H1 (cell line): ENCODE results near the gene SYT14. TPM values are rescaled to one million over a fixed set of nuclear protein-coding genes. Genes with fewer than 3 reads are reported as not detected.

Source experiments
- CTCF ChIA-PET: fragments of 300-600 bp; sonication (Branson Sonifier 250); formaldehyde crosslinking; loops from one replicate; lab custom pipeline; 2021; ENCODE audit not compliant: partially characterized antibody; lab: Charles Lee
- POLR2A ChIA-PET: fragments of 300-600 bp; sonication (Branson Sonifier 250); formaldehyde crosslinking; loops from one replicate; lab custom pipeline; 2021; ENCODE audit warnings: inconsistent platforms; ENCODE audit not compliant: partially characterized antibody; lab: Charles Lee
- DNase-seq, 2 experiments: peaks; one replicate each; pipeline versions ENCODE4 v3.0.0 to v3.0.0-alpha.2; 2010 to 2022; ENCODE audit warnings: low spot score in 2 of 2, low read depth in 1 of 2, mixed read lengths in 1 of 2
- FAIRE-seq: peaks from 2 replicates; lab custom pipeline; 2011; peaks lifted over from hg19 to GRCh38; lab: Jason Lieb, UNC
- H2AFZ ChIP-seq: 2 replicates; pipeline ENCODE4 v1.8.1; 2012; ENCODE audit warnings: low read length, inconsistent platforms
- H2AK5ac ChIP-seq: 2 replicates; pipeline ENCODE4 v1.6.1; 2013; ENCODE audit warnings: low read depth, low read length
- H2BK120ac ChIP-seq: replicated peaks from 2 replicates; pipeline ENCODE3; 2013; ENCODE audit warnings: low read depth, low read length, inconsistent platforms
- H2BK12ac ChIP-seq: 2 replicates; pipeline ENCODE4 v1.6.1; 2013; ENCODE audit warnings: low read depth, low read length
- H2BK15ac ChIP-seq: 2 replicates; pipeline ENCODE4 v1.6.1; 2013; ENCODE audit warnings: low read length
- H2BK20ac ChIP-seq: 2 replicates; pipeline ENCODE4 v1.6.1; 2013; ENCODE audit warnings: low read length
- H2BK5ac ChIP-seq: 2 replicates; pipeline ENCODE4 v1.6.1; 2013; ENCODE audit warnings: low read depth, low read length
- H3K14ac ChIP-seq: 2 replicates; pipeline ENCODE4 v1.6.1; 2013; ENCODE audit warnings: inconsistent platforms; ENCODE audit not compliant: insufficient read length
- H3K18ac ChIP-seq: 2 replicates; pipeline ENCODE4 v1.6.1; 2013; ENCODE audit warnings: low read length; ENCODE audit errors: extremely low read depth
- H3K23ac ChIP-seq: 2 replicates; pipeline ENCODE4 v1.6.1; 2013; ENCODE audit warnings: inconsistent platforms; ENCODE audit not compliant: insufficient read length
- H3K23me2 ChIP-seq: 2 replicates; pipeline ENCODE4 v1.6.1; 2013; ENCODE audit warnings: low read depth, low read length
- H3K27ac ChIP-seq: 2 replicates; pipeline ENCODE4 v1.6.1; 2011; ENCODE audit warnings: low read depth, low read length, inconsistent platforms
- H3K27me3 ChIP-seq, 4 experiments: replicated peaks in 1 of 4; 1 replicate in 1 of 4; 2 replicates in 3 of 4; pipeline versions ENCODE4 v1.6.1 to v1.8.1; 2011 to 2013; ENCODE audit warnings: low read length in 3 of 4, mild to moderate bottlenecking in 3 of 4, inconsistent platforms in 2 of 4, mixed read lengths in 2 of 4, moderate library complexity in 1 of 4; ENCODE audit not compliant: control insufficient read depth in 3 of 4, insufficient read depth in 3 of 4; ENCODE audit errors: extremely low read depth in 1 of 4
- H3K36me3 ChIP-seq, 4 experiments: 2 replicates each; pipeline versions ENCODE4 v1.6.1 to v1.8.1; 2011 to 2013; ENCODE audit warnings: mild to moderate bottlenecking in 4 of 4, low read length in 3 of 4, moderate library complexity in 2 of 4, control low read depth in 1 of 4, inconsistent platforms in 1 of 4; ENCODE audit not compliant: insufficient read depth in 4 of 4, control insufficient read depth in 2 of 4
- H3K4ac ChIP-seq: replicated peaks from 2 replicates; pipeline ENCODE3; 2013; ENCODE audit warnings: low read length, low read depth, mixed read lengths, inconsistent platforms; ENCODE audit not compliant: insufficient read length
- H3K4me1 ChIP-seq, 4 experiments: replicated peaks in 1 of 4; 1 replicate in 1 of 4; 2 replicates in 3 of 4; pipeline versions ENCODE4 v1.6.1 to v1.8.1; 2011 to 2013; ENCODE audit warnings: low read length in 3 of 4, inconsistent platforms in 2 of 4, mixed read lengths in 1 of 4; ENCODE audit not compliant: insufficient read depth in 4 of 4, control insufficient read depth in 3 of 4
- H3K4me2 ChIP-seq, 2 experiments: 2 replicates each; pipeline versions ENCODE4 v1.6.1 to v1.8.1; 2011 to 2013; ENCODE audit warnings: low read depth in 2 of 2, low read length in 2 of 2, control low read depth in 1 of 2, inconsistent platforms in 1 of 2, mild to moderate bottlenecking in 1 of 2; ENCODE audit not compliant: insufficient read depth in 1 of 2
- H3K4me3 ChIP-seq, 4 experiments: fragments of 200-600, 300-600 bp in 1 of 4; sonication (generic), shearing (Covaris generic), sonication (Bioruptor Twin) in 1 of 4; 2 replicates each; pipeline versions ENCODE4 v1.5.1 to v1.8.1; 2011 to 2016; ENCODE audit warnings: low read length in 4 of 4, low read depth in 3 of 4, control low read depth in 2 of 4, inconsistent platforms in 2 of 4, mild to moderate bottlenecking in 2 of 4, mixed read lengths in 1 of 4, moderate library complexity in 1 of 4; ENCODE audit not compliant: insufficient read depth in 2 of 4; ENCODE audit errors: extremely low read depth in 1 of 4
- H3K56ac ChIP-seq: replicated peaks from 2 replicates; pipeline ENCODE3; 2013; ENCODE audit warnings: low read depth, mild to moderate bottlenecking, mixed read lengths, low read length, inconsistent platforms; ENCODE audit not compliant: insufficient read length
- H3K79me1 ChIP-seq: 2 replicates; pipeline ENCODE4 v1.6.1; 2013; ENCODE audit warnings: low read depth, low read length, control low read depth
- H3K79me2 ChIP-seq, 2 experiments: 2 replicates each; pipeline versions ENCODE4 v1.6.1 to v1.8.1; 2012 to 2013; ENCODE audit warnings: low read length in 2 of 2, mild to moderate bottlenecking in 2 of 2, inconsistent platforms in 1 of 2; ENCODE audit not compliant: insufficient read depth in 2 of 2, control insufficient read depth in 1 of 2
- H3K9ac ChIP-seq, 4 experiments: replicated peaks in 1 of 4; 1 replicate in 1 of 4; 2 replicates in 3 of 4; pipeline versions ENCODE4 v1.6.1 to v1.8.1; 2011 to 2013; ENCODE audit warnings: low read depth in 3 of 4, low read length in 3 of 4, control low read depth in 2 of 4, mild to moderate bottlenecking in 2 of 4, moderate library complexity in 2 of 4, inconsistent platforms in 1 of 4; ENCODE audit errors: extremely low read depth in 1 of 4
- H3K9me3 ChIP-seq, 2 experiments: 2 replicates each; pipeline versions ENCODE4 v1.6.1 to v1.8.1; 2012 to 2013; ENCODE audit warnings: mild to moderate bottlenecking in 2 of 2, moderate library complexity in 2 of 2, control low read depth in 1 of 2, inconsistent platforms in 1 of 2, low read depth in 1 of 2, low read length in 1 of 2, mixed read lengths in 1 of 2; ENCODE audit not compliant: insufficient read depth in 2 of 2
- H4K20me1 ChIP-seq, 2 experiments: replicated peaks in 1 of 2; 2 replicates each; pipeline versions ENCODE3 to v1.8.1; 2011 to 2013; ENCODE audit warnings: inconsistent platforms in 2 of 2, low read length in 2 of 2, mild to moderate bottlenecking in 1 of 2; ENCODE audit not compliant: insufficient read depth in 2 of 2, control insufficient read depth in 1 of 2
- H4K5ac ChIP-seq: 2 replicates; pipeline ENCODE4 v1.6.1; 2013; ENCODE audit warnings: low read length, low read depth, mixed read lengths, inconsistent platforms; ENCODE audit not compliant: insufficient read length
- H4K8ac ChIP-seq: 2 replicates; pipeline ENCODE4 v1.8.0; 2013; ENCODE audit warnings: mild to moderate bottlenecking, moderate library complexity, low read length, inconsistent platforms; ENCODE audit not compliant: insufficient read depth; ENCODE audit errors: extremely low read depth
- H4K91ac ChIP-seq: replicated peaks from 2 replicates; pipeline ENCODE3; 2013; ENCODE audit warnings: low read length, mixed read lengths, inconsistent platforms; ENCODE audit not compliant: insufficient read length
- CTBP2 ChIP-seq: IDR thresholded peaks from 2 replicates; pipeline ENCODE4 v1.7.0; 2011; ENCODE audit warnings: borderline replicate concordance, mild to moderate bottlenecking, moderate library complexity, mixed read lengths, low read length; ENCODE audit not compliant: insufficient read depth, insufficient read length
- EZH2 ChIP-seq: fragments of 200-600 bp; sonication (generic); IDR thresholded peaks from 2 replicates; pipeline ENCODE4 v1.7.1; 2012; ENCODE audit warnings: low read depth, mild to moderate bottlenecking, moderate library complexity, low read length, inconsistent platforms; ENCODE audit not compliant: severe bottlenecking
- KDM1A ChIP-seq: fragments of 200-600, 300-600 bp; sonication (generic); IDR thresholded peaks from 2 replicates; pipeline ENCODE4 v1.7.1; 2016; ENCODE audit warnings: mild to moderate bottlenecking, low read length, borderline replicate concordance
- RXRA ChIP-seq: IDR thresholded peaks from 2 replicates; pipeline ENCODE4 v1.6.1; 2011; ENCODE audit warnings: low read depth, mild to moderate bottlenecking, low read length, moderate library complexity; ENCODE audit not compliant: insufficient read depth
- WGBS, 2 experiments: shearing (Covaris generic) in 1 of 2; methylation state at CpG; one replicate each; pipeline versions ENCODE4 v1.1.6 to v1.1.7; 2013 to 2015; ENCODE audit warnings: low lambda C conversion rate in 2 of 2, mixed read lengths in 2 of 2, inconsistent platforms in 1 of 2, low coverage in 1 of 2, missing lambda C conversion rate in 1 of 2; ENCODE audit not compliant: insufficient replicate concordance in 2 of 2, insufficient coverage in 1 of 2, insufficient read length in 1 of 2; ENCODE audit errors: extremely low coverage in 1 of 2, missing lambda C conversion rate in 1 of 2; 5-methylcytosine and 5-hydroxymethylcytosine counted together
- polyA plus RNA-seq, 7 experiments: library from polyadenylated mRNA; depleted of rRNA in 3 of 7; stranded (reverse) in 5 of 7; unstranded in 2 of 7; fragments of >200 nt in 5 of 7; fragments of 200-250 nt in 2 of 7; gene quantifications; 1 replicate in 5 of 7; 2 replicates in 1 of 7; 4 replicates in 1 of 7; pipeline versions ENCODE4 v1.2.1 to v1.2.3, GENCODE V29; 2011 to 2013; ENCODE audit warnings: missing spikeins in 2 of 7, mixed read lengths in 2 of 7
- total RNA-seq: library from RNA; stranded (reverse); fragmentation: NEBNext Ultra II Directional; extraction: Animal tissue kit (Norgen Biotek cat#: 25700); gene quantifications from 2 replicates; pipeline ENCODE4 v1.2.1, GENCODE V29; 2021

SYT14 gene
- total and polyA plus RNA-seq, 2 of the 8 experiments (the other 6 are each of a cell fraction or from before 2014, with no cell fraction given) = 2.3 to 18.4 TPM

DNA sequence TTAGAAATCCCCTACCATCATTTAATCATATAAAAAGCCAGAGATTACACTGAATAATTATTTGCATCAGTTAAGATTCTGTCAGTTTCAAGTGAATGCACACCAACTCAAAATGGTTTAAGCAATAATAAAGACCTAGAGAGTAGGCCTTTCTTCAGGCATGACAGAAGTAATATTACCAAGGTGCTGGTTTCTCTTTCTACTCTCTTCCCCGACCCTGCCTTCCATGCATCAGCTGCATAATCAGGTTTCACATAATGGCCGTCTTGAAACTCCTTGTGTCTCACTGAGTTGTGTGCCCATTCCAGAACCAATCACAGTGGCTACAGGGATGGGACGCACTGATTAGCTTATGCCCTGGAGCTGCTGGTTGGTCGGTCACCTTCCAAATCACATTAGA, 191.1 kb downstream of the SYT14 start:
- Histone ChIP-seq H3K14ac (no peak overlapping the region), H4K5ac (no peak overlapping the region), H3K4me2 (no peak overlapping the region), H3K23ac (no peak overlapping the region), H3K79me2 (no peaks in the 10 kb centered on the region), H3K4me3 (no peak overlapping the region), H4K8ac (no peak overlapping the region), H3K9ac (no peak overlapping the region), H2AK5ac (no peak overlapping the region), H3K4me1 (no peaks in the 10 kb centered on the region; a peak in 1 of 7 replicates), H3K23me2 (no peaks in the 10 kb centered on the region), H3K27me3 (no peaks in the 10 kb centered on the region), H2BK12ac (no peak overlapping the region), H2BK15ac (no peak overlapping the region), H3K27ac (no peak overlapping the region), H4K91ac (no peak overlapping the region), H2BK5ac (no peak overlapping the region), H2BK20ac (no peak overlapping the region), H2BK120ac (no peak overlapping the region), H3K18ac (no peak overlapping the region), H3K79me1 (no peaks in the 10 kb centered on the region; the same call in 1 of the 2 replicates), H3K56ac (no peak overlapping the region), H2AFZ (no peak overlapping the region), H3K36me3 (no peaks in the 10 kb centered on the region), H3K4ac (no peak overlapping the region), H3K9me3 (no peaks in the 10 kb centered on the region), H4K20me1 (no peaks in the 10 kb centered on the region)
- TF ChIP-seq KDM1A (no peak), EZH2 (no peak), CTBP2 (no peak), RXRA (no peak)
- ChIA-PET POLR2A (interaction anchor here (1.0 kb wide), 1 partner anchor 16 kb away, joined by 3 read pairs; no protein-coding TSS in a partner anchor), CTCF (interaction anchor here (0.7 to 3.5 kb wide), 3 partner anchors 15 to 271 kb away, joined by 3 to 11 read pairs (median 3); no protein-coding TSS in a partner anchor)
- FAIRE-seq (no peak), DNase-seq (no peak)
- 73% methylated on average over 4 of the region's 4 CpGs; no CpG with 5 or more reads in 1 of the 2 experiments for WGBS, 2 experiments
